Calu3 (cell line): Measurements from ENCODE around the gene MDM1. TPM values are rescaled to one million over a fixed set of nuclear protein-coding genes. Genes with fewer than 3 reads are reported as not detected.

ENCODE experiments used
- BruUV-seq: library from RNA; stranded (reverse); fragments of 400-500 nt; replicated peaks from 2 replicates; lab custom pipeline; 2021; lab: Mats Ljungman, UMichigan
- CTCF ChIA-PET: fragments of 300-600 bp; sonication (Branson Sonifier 250); formaldehyde crosslinking; loops from one replicate; lab custom pipeline; 2022; ENCODE audit warnings: antibody characterized with exemption; lab: Charles Lee
- DNase-seq: peaks from one replicate; pipeline ENCODE4 v3.0.0; 2022
- H3K27ac Mint-ChIP-seq: one replicate; pipeline ENCODE4 v1.8.0; 2022; ENCODE audit warnings: mixed read lengths; ENCODE audit not compliant: unreplicated experiment
- H3K27me3 Mint-ChIP-seq: one replicate; pipeline ENCODE4 v1.8.0; 2022; ENCODE audit warnings: mixed read lengths; ENCODE audit not compliant: unreplicated experiment
- H3K36me3 Mint-ChIP-seq: one replicate; pipeline ENCODE4 v1.8.0; 2022; ENCODE audit warnings: mild to moderate bottlenecking, moderate library complexity, mixed read lengths; ENCODE audit not compliant: insufficient read depth, unreplicated experiment
- H3K4me1 Mint-ChIP-seq: one replicate; pipeline ENCODE4 v1.8.0; 2022; ENCODE audit warnings: mild to moderate bottlenecking, low read depth, mixed read lengths; ENCODE audit not compliant: unreplicated experiment
- H3K4me3 Mint-ChIP-seq: one replicate; pipeline ENCODE4 v1.8.0; 2022; ENCODE audit warnings: mild to moderate bottlenecking, low read depth, moderate library complexity, mixed read lengths; ENCODE audit not compliant: unreplicated experiment
- H3K9me3 Mint-ChIP-seq: one replicate; pipeline ENCODE4 v1.8.0; 2022; ENCODE audit warnings: low read depth, mixed read lengths; ENCODE audit not compliant: unreplicated experiment
- CTCF ChIP-seq: fragments of 200-600 bp; IDR thresholded peaks from one replicate; pipeline ENCODE4 v1.8.0; 2022; ENCODE audit warnings: antibody characterized with exemption; ENCODE audit not compliant: unreplicated experiment
- intact Hi-C: fragments of 100-400 bp; cut with micrococcal nuclease; formaldehyde crosslinking; loops from one replicate; pipeline ENCODE4 v1.10.0; 2022; ENCODE audit not compliant: unreplicated experiment
- total RNA-seq: library from RNA; stranded (reverse); gene quantifications from 2 replicates; pipeline ENCODE4 v1.2.3, GENCODE V29; 2022

Gene MDM1
- total RNA-seq, 1 experiment from 2014 or later: 22.7 TPM

GRCh38 chr12:68377881-68378280 lies 45.7 kb upstream of the MDM1 start:
- Mint-ChIP-seq H3K9me3 (no peaks in the 10 kb centered on the region), H3K27me3 (peaks cover 25% of the 10 kb centered on the region), H3K27ac (no peak overlapping the region), H3K4me3 (no peak overlapping the region), H3K4me1 (no peaks in the 10 kb centered on the region), H3K36me3 (no peaks in the 10 kb centered on the region)
- DNase-seq: no peak
- no peak for TF ChIP-seq CTCF
- intact Hi-C loops: no loop called here
- no TSS peak for BruUV-seq
- CTCF ChIA-PET: interaction anchor here (0.6 kb wide), 1 partner anchor 205 kb away, joined by 3 read pairs; no protein-coding TSS in a partner anchor

- CTCF ChIA-PET: no interaction called here
- intact Hi-C loops: no loop called here
- Mint-ChIP-seq H3K27ac (no peak overlapping the region), H3K9me3 (no peaks in the 10 kb centered on the region), H3K4me3 (no peak overlapping the region), H3K36me3 (no peaks in the 10 kb centered on the region), H3K27me3 (peaks cover 32% of the 10 kb centered on the region), H3K4me1 (no peaks in the 10 kb centered on the region)
- DNase-seq: no peak
- TF ChIP-seq CTCF: no peak
- no TSS peak for BruUV-seq
Observed at GRCh38 chr12:68376901-68377300, 44.7 kb upstream of the MDM1 start.

- Mint-ChIP-seq H3K27ac (no peak overlapping the region), H3K4me1 (no peaks in the 10 kb centered on the region), H3K27me3 (peaks cover 32% of the 10 kb centered on the region), H3K4me3 (no peak overlapping the region), H3K9me3 (no peaks in the 10 kb centered on the region), H3K36me3 (no peaks in the 10 kb centered on the region)
- CTCF ChIA-PET: no interaction called here
- TF ChIP-seq CTCF: no peak
- no TSS peak for BruUV-seq
- intact Hi-C loops: no loop called here
- DNase-seq: no peak
Observed at GRCh38 chr12:68375756-68376695, 43.9 kb upstream of the MDM1 start.

- CTCF ChIA-PET: interaction anchor here (0.6 kb wide), 1 partner anchor 392 kb away, joined by 4 read pairs; no protein-coding TSS in a partner anchor
- H3K36me3 Mint-ChIP-seq: no peaks in the 10 kb centered on the region
- intact Hi-C loops: no loop called here
- no peaks in the 10 kb centered on the region for H3K4me1 Mint-ChIP-seq
- no peak overlapping the region for H3K27ac Mint-ChIP-seq
- TF ChIP-seq CTCF: no peak
- no peak for DNase-seq
- no peaks in the 10 kb centered on the region for H3K9me3 Mint-ChIP-seq
- no peak overlapping the region for H3K4me3 Mint-ChIP-seq
- BruUV-seq: no TSS peak
- peaks cover 32% of the 10 kb centered on the region for H3K27me3 Mint-ChIP-seq
Observed at GRCh38 chr12:68374307-68374982, 42.3 kb upstream of the MDM1 start.
